Fibroblast of pulmonary artery (primary cell): ENCODE measurements around the gene GMDS.

ENCODE experiments used
- DNase-seq: peaks from one replicate; pipeline ENCODE4 v3.0.0-alpha.2; 2010; ENCODE audit warnings: low read depth
- H3K4me3 ChIP-seq: replicated peaks from 2 replicates; pipeline ENCODE4 v1.5.1; 2011; ENCODE audit warnings: low read depth, mild to moderate bottlenecking, control low read depth, low read length, moderate library complexity
- TF ChIP-seq, protein P1 (sequence below): IDR thresholded peaks from 2 replicates; pipeline ENCODE4 v1.5.1; 2011; ENCODE audit warnings: mild to moderate bottlenecking, control low read depth, low read length, inconsistent platforms; ENCODE audit errors: missing control alignments

Gene GMDS

DNA sequence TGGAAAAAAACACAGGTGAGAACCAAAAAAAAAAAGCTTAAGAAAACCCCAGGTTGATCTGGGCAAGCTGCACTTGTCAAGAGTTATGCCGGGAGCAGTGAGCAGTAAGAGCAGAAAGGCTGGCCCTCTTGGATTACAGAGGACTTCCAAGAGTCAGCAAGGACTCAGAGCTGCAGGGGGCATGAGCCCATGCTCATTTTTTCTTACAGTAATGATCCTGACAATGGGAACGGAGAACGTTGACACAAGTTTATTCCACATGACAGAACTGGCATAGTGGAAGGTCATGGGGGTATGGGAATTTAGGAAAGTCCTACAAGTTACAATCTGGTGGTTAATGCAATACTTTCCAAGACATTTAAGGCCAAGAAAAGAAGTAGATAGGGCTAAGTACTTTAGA, 256.6 kb downstream of the GMDS start:
- DNase-seq, result no peak
- no peak overlapping the region for H3K4me3 ChIP-seq
- TF ChIP-seq, protein P1, sequence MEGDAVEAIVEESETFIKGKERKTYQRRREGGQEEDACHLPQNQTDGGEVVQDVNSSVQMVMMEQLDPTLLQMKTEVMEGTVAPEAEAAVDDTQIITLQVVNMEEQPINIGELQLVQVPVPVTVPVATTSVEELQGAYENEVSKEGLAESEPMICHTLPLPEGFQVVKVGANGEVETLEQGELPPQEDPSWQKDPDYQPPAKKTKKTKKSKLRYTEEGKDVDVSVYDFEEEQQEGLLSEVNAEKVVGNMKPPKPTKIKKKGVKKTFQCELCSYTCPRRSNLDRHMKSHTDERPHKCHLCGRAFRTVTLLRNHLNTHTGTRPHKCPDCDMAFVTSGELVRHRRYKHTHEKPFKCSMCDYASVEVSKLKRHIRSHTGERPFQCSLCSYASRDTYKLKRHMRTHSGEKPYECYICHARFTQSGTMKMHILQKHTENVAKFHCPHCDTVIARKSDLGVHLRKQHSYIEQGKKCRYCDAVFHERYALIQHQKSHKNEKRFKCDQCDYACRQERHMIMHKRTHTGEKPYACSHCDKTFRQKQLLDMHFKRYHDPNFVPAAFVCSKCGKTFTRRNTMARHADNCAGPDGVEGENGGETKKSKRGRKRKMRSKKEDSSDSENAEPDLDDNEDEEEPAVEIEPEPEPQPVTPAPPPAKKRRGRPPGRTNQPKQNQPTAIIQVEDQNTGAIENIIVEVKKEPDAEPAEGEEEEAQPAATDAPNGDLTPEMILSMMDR, result no peak

DNA sequence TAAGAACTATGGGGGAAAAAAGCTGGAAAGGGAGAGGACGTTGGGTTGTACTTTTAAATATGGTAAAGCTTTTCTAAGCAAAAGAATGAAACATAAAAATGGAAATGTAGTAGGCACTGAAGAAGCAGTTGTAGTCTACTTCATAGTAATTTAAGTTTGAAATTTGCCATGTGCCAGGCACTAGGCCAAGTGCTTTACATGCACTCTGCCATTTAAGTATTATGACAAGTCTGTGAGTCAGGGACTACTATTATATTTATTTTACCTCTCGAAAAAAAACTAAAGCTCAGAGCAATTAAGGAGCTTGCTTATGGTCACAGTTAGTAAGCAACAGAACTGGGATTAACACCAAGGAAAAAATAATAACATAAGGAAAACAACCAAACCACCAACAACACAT, 257.8 kb downstream of the GMDS start:
- DNase-seq, result peak; percentile 59
- no peak overlapping the region for H3K4me3 ChIP-seq
- TF ChIP-seq, protein P1, result no peak

DNA sequence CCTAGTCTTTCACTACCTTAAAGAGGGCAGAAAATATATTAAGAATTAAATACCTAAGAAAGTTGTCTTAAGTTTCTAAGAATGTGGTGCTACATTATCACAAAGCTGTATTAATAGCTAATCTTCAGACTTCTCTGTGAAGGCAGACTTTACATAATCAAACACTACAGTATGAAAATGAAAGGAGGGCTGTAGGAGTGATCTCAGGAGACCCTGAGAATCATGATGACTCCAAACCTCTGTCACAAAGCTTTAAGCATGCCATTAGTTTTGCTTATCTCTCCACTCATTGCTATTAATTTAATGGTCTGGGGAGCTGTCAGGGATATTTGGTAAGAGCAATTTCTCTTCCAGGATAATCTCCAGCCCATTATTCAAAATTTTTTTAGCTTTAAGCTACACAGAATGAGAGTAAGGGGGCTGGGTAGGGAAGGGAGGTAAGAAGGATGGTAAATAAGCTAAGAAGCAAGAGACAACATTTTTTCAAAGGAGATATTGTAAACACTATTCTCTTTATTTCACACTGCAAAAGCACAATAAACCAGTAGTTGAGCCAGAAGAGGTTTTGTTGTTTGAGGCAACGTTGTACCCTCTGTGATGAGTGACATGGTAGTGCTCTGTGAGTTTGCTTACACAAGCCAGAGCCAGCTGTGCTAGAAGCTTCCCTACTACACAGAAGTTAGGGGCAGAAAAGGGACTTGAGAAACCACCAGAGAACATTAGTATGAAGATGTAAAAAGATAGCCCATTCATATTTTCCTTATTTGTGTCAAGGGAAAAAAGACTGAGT, 258.8 kb downstream of the GMDS start:
- peak; percentile 24 for DNase-seq
- TF ChIP-seq, protein P1, result no peak
- H3K4me3 ChIP-seq, result no peak overlapping the region

DNA sequence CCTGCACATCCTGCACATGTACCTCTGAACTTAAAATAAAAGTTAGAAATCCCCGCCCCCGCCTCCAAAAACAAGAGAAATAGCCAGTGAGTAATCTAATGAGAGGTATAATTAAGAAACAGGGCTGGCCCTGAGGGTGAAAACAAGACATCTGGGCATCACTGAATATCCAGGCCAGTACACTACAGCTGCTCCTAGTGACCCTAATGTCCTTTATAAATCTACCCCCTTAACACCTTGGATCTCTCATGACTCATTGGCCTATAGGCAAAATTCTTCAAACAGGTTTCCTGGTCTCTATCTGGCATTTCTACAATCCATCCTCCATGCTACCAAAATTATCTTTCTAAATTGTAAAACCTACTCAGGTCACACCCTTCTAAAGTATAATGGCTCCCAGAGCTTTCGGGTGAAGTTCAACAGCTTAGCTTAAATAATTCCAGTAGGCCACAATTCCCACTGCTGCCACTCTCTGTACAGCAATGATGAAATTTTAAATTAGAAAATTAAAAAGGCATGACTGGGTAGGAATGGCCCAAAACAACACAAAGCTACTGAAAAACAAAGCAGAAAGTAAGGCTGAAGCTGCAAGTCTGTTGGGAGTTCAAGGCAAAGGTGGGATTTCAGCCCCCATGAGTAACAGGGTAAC, 260.9 kb downstream of the GMDS start:
- no peak overlapping the region for H3K4me3 ChIP-seq
- TF ChIP-seq, protein P1, result no peak
- no peak for DNase-seq

DNA sequence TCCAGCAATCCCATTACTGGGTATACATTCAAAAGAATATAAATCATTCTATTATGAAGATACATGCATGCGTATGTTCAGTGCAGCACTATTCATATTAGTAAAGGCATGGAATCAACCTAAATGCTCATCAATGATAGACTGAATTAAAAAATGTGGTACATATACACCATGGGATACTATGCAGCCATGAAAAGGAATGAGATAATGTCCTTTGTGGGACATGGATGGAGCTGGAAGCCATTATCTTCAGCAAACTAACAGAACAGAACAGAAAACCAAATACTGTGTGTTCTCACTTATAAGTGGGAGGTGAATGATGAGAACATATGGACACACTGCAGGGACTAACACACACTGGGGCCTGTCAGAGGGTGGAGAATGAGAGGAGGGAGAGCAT, 261.6 kb downstream of the GMDS start:
- no peak for DNase-seq
- H3K4me3 ChIP-seq, result no peak overlapping the region
- TF ChIP-seq, protein P1, result no peak

DNA sequence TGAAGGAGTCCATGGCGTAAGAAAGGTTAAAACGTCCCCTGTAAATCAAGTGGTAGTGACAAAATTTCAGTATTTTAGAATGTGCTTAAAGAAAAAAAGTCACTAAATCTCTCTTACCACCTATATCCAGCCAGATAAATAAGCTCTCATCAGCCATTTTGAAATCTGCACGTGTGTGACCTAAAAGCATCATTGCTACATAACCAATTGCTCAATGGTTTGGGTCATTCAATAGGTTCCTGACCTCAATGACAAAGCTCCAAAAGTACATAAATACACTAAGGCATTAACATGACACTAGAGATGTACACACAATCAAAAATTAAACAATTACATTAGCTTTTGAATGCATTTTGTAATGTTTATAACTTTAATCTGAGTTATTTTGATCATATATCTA, 272.4 kb downstream of the GMDS start:
- no peak for DNase-seq
- TF ChIP-seq, protein P1, result no peak
- no peak overlapping the region for H3K4me3 ChIP-seq
